ENCODE data around the gene SERPINA1.
"Not testable (repeated sequence)": the region's sequence is repeated elsewhere in the genome, so short reads cannot be mapped to it uniquely, and the experiment has no call there.

Gene SERPINA1

DNA sequence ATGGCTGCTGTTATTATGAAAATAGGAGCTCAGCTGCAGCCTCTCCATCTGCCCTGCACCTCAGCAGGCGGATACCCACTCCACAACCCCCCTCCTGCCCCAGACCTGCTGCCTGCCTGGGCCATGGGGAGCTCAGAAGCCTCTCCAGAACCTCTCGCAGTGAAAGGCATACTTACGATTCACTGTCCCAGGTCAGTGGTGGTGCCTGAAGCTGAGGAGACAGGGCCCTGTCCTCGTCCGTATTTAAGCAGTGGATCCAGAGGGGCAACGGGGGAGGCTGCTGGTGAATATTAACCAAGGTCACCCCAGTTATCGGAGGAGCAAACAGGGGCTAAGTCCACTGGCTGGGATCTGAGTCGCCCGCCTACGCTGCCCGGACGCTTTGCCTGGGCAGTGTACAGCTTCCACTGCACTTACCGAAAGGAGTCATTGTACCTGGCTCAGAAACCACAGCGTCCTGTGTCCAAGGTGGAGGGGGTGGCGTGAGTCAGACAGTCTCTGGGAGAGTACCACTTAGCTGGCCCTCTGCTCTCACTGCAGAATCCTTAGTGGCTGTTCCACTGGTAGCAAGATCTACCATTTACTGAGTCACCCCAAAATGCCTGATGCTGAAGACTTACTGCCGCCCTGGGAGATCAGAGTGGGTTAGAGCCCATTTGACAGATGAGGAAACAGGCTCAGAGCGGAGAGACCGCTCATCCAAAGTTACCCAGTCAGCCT, at the start of gene SERPINA1:
SERPINA1 (minus strand) TSS at position 219 of the 720 bp plus-strand sequence. CDS start 5,365 bp downstream, outside the sequence.
- no peak for DNase-seq

DNA sequence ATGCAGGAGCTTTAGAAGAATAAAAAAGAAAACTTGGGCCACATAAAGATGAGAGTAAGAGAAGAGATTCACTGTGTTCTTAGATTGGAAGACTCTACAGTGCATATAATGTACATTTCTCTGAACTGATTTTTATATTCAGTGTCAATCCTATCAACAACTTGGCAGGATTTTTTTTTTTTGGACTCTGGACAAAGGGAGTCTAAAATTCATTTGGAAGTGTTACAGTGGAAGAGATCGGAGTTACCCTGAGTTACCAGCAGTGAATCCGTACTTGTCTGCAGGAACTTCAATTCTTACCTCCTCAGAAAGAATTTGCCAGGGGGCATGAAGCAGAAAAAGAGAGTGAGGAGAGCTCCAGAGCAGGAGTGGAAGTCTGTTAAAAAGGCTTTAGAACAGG, 40.2 kb upstream of the SERPINA1 start:
- DNase-seq, result no peak

DNA sequence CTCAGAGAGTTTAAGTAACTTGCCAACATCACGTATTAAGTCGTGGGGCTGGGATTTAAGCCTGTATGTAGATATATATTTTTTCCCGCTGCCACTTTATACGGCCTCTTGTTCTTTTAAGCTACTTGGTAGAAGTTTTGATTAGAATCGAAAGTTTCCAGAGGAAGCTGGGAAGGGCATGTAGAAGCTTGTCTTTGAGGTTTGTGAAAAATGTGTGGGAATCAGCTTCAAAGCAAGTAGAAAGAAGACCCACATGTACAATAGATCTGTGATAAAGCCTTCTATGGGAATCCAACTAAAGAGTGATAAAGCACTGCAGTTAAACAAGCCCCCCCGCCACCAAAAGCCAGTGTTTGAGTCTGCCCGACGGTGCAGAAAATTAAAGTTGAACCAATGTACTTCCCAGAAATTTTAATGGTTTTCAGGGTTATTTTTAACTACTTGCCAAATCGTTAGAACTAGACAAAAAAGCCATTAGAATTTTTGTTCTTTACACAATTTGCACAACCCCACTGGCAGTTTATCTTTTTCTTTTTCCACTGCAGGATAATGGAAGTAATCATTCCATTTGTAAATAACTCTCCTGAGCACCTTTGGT, 38.7 kb upstream of the SERPINA1 start:
- DNase-seq, result no peak

DNA sequence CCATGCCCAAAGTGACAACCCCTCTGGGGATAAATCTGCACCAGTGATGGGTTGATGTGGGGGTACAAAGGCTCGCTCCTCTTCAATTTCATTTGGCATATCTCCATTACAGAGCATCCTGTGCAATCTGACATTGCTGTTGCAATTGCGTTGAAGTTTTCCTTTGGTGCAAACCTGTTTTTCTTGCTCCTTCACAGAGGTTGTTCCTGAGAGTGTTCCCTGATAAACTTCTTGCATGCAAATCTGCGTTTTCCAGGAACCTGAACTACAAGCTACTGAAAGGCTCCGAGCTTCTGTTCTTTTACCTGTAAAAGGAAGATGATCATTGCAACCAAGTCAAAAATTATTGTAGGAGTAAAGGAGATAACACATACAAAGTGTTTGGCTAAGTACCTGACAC, 38.1 kb upstream of the SERPINA1 start:
- DNase-seq, result no peak

DNA sequence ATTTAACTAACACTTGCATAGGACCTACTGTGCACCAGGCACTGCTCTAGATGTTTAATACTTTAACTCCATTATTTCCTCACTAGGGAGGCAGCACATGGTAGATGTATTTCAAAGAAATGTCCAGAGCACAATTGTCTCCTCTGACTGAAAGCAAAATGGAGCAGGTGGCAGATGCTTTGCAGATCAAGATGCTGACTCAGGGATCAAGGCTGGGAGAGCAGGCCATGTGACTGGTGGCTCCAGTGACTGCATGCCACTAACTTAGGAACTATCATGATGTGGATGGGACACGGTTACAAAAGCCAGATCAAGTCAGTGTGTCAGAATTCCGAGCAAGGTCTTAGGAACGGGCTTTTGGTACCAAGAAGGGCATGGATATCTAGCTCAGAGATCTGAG, 36.0 kb upstream of the SERPINA1 start:
- no peak for DNase-seq

DNA sequence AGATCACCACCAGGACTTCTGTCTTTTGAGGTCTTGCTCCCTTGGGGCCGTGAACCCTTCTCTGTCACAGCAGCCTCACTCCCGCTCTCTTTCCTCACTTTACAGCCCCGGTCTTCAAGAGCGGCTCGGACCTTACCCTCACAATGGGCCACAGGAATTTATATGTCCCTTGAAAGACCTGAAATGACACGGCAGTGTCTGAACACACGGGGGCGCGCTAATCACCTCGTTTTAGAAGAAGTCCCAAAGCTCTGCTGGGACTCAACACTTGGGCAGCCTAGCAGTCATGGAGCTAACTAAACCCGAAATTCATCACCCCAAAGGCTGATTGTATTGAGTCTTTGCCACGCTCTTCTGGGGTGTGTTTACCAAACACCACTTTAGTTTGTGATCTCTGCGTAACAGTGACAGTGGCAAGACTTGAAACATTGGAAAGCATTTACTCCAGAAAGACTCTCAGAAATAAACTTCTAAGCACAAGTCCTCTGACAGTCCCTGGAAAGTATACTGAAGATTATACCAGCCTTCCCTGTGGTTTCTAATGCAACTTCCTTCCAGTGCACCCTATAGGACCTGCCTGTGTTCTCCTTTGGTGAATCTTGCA, 35.2 kb upstream of the SERPINA1 start:
- DNase-seq, result no peak

DNA sequence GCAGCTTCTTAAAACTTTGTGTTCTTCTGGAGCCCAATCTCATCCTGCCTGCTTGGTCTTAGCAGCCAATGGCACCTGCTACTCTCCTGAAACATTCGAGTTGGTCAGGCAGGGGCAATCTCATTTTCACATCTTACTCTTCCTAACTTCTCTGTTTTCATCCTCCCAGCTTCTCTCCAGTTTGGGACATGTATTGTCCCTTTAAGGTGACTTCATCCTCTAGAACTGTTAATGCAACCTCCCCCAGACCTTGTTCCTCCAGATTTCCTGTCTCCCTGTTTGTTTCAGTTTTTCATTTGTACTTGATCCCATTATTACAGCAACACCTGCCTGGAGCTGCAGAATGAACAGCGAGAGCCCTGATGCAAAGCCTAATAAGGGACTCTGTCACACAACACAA, 32.9 kb upstream of the SERPINA1 start:
- DNase-seq, result no peak

DNA sequence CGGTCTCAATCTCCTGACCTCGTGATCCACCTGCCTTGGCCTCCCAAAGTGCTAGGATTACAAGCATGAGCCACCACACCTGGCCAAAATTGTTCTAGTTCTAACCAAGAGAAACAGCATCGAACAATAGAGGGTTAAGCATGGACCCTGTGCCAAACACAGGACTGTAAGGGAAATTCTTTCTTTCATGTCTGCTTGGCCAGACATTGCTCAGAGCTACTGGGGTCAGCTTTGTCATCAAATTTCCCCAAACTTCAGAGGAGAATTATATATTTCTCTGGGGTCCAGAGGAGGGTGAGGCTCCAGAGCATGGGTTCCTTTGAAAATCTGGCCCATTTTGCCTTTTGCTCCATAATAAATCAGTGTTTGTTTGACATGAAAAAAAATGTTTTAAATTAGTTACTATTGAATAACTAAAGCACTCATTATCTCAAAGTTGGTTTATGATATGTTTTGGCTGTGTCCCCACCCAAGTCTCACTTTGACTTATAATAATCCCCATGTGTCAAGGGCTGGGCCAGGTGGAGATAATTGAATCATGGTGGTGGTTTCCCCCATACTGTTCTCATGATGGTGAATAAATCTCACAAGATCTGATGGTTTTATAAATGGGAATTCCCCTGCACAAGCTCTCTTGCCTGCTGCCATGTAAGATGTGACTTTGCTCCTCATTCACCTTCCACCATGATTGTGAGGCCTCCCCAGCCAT, 29.2 kb upstream of the SERPINA1 start:
- DNase-seq, result not testable (repeated sequence)

DNA sequence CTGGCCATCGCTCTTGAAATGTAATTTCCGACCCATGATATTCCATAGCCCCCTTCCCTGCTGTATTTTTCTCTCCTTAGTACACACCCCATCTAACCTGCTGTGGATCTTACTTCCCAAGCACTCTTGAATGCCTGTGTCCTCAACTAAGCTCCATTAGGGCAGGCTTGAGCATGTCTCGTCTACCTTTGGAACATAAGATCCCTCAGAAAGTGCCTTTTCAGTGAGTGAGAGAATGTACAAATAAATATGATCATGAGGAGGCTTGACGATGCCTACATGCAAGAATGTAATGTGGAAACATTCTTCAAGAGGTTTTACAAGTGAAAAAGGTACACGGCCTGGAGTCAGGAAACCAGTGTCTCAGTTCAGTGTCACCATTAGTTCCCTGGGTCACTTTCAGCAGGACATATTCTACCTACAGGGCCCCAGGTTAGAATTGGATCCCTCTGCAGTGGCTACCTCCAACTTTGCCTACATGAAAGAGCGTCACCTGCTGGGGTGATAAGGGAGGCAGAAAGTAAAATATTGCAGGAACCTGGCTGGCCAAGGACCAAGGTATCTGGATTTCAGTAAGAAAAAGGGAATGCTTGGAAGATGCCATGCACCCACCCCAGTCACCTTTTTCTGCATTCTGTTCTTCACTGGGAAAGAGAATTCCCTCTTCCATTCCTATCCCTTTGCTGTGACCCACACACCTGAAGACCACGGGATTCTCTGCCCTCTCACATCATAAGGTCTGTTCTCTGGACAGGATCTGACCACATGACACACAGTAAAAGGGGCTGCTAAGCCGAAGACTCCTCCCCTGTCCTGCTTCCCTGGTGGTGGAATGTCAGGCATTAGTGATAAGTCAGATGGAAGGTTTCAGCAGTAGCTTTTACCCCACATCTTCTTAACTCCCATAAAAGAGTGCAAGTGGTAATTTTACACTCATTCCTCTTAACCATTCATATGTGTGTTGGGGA, 24.6 kb upstream of the SERPINA1 start:
- DNase-seq, result no peak

DNA sequence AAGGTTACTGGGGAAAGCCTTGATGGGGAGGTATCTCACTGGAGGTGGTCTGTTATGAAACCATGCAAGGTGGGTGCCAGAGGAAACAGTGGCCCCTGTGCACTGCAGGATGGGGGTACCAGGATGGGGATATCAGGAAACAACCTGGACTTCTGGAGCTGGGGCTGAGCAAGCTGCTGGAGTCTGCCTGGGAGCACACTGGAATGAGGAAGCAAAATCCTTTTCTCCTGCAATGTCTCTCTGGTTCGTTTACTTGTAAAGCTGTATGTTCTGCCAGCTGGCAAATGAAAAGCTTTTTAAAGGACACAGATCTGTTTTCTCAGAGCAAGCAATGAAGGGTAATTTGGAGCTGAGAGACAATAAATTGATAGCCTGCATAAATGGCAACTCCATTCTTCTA, 23.2 kb upstream of the SERPINA1 start:
- DNase-seq, result no peak

DNA sequence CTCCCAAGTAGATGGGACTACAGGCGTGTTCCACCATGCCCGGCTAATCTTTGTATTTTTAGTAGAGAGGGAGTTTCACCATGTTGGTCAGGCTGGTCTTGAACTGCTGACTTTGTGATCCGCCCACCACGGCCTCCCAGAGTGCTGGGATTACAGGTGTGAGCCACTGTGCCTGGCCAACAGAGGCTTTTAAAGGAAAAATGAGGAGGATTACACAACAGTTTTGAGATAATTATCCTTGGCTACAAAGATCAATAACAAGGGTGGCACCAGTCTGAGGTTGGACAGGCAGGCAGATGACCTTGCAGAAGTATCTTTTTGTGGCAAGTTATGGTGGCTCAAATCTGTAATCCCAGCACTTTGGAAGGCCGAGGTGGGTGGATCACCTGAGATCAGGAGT, 21.0 kb upstream of the SERPINA1 start:
- not testable (repeated sequence) for DNase-seq

DNA sequence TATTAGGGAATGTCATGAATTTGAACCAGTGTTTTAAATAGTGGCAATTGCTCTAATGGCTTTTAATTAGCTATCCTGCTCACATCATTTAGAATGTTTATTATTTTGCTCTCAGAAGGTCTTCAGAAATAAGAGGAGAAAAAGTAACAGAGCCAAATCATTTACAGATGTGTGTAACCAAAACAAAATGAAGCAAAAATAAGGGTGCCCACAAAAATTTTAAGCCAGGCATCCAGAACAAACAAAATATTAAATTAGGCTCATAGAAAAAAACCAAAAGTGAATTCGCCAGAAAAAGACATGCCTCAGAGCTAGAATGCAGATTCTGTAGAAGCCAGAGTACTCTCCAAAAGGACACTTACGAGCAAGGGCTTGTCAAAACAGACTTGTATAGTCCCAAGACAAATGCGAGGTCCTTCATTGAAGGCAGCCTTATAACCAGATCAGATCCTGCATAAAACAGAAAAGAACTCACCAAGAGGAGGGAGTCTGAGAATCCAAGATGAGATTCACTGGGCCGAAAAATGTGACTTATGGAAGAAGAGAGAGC, 20.2 kb upstream of the SERPINA1 start:
- no peak for DNase-seq

DNA sequence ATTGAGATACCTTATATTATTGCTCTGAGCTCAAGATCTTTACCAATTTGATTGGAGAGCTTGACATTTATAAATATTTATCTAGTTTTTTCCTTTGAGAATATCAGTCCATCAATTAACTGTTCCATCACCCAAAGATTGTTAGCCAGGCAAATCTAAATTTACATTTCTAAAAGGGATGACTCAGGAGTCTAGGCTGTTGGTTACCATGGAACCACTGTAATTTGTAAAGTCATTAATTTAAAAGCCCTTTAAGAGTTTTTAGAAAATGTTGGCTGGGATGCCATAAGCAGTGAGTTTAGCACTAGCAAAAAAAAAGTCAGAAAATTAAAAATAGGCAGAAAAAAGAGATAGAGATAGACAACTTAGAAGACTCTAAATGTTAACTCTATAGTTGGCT, 19.5 kb upstream of the SERPINA1 start:
- no peak for DNase-seq

DNA sequence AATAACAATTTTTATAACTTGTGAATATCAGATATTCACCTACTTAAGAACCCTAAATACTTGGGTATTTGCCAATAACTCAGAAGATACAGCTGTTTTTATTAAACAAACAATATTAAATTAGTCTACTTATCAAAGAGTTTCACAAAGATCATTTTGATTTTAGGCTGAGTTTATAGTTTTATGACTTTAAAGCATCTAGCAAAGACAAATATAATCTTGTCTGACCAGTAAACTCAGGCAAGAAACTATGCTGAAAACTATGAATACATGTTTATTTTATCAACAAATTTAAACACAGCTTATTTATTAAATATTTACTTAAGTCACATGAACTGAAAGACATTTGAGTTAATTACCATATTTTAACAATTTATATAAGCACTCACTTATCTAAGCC, 18.5 kb upstream of the SERPINA1 start:
- DNase-seq, result no peak

DNA sequence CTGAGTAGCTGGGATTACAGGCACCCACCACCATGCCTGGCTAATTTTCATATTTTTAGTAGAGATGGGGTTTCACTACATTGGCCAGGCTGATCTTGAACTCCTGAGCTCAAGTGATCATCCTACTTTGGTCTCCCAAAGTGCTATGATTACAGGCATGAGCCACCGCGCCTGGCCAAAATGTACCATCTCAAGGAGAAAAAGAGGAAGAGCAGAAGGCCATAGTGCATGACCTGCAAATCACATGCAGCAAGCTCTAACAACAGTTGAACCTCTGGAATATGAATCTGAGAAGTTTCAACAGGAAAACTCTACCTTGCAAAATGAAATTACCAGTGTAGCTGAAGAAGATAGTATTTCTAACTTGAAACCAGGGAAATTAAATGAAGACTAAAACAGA, 17.1 kb upstream of the SERPINA1 start:
- no peak for DNase-seq

DNA sequence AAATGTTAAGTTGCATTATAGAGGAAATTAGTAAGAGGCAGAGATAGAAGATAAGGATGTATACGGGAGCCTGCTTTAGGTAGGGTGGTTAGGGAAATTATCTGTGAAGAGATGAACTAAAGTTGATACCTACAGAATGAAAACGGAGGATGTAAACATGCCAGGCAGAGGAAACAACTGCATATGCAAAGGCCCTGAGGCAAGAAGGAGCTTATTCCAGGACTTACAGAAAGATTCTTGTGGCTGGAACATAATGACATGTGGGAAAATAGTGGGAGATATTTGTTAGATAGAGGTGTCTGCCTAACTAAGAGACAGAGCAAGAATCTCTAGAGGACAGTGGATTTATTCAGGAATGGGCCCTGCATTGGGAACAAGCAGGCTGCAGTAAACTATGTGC, 16.2 kb upstream of the SERPINA1 start:
- DNase-seq, result no peak

DNA sequence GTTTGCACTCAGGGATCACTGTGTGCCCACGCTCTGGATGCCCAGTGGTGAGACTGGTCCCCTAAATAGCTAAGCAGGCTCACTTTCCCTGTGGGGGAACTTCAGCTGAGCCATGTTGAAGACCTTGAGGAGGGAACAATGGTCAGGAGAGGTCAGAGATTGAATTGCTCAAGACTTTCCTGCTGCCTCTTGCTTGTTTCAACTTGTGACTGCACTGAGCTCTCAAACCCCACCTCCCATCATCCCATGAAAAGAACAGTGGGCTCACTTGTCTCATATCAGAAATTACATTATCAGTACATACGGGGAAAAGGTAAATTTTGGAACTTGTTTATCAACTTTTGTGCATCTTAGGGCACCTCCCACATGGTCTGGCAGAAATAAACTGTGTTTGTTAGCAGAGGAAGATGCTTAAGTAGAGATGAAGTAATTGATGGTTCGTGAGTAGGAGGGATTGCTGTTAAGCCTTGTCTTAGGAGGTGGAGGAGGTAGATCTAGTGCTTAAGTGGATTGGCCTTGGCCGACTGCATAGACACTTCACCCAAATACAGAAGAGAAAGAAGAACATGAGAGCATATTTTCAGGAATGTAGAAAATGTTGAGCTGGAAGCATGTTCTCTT, 15.0 kb upstream of the SERPINA1 start:
- DNase-seq, result no peak

DNA sequence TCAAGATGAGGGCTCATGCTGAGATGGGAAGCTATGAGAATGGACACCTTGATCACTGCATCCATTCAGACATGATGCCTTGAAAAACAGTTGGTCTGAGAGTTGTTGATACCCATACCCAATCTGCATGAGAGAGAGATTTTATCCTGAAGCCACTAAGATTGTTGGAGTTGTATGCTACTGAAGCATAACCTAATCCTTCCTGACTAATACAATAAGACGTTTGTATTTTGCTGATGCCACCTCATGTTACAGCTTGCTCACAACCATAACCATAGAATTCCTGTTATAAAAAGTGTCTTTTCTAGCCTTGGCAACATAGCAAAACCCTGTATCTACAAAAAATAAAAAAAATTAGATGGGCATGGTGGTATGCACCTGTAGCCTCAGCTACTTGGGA, 12.7 kb upstream of the SERPINA1 start:
- no peak for DNase-seq

DNA sequence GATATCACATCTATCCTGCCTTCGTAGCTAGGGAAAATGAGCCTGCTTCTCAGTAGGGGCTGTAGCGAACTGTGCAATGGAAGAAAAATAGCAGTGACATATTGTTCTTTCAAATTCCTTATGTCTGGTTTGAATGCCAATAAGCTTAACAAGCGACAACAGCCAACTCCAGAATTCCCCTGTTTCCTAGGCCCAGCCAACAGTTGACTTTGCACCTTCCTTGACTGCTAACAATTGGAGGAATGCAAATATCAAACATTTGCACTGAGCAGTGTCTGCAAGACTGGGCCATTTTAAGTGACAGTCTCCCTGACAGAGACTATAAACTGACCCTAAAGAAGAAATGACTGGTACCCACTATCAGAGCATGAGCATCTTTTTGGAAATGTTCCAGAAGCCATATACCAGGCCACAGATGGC, 12.0 kb upstream of the SERPINA1 start:
- no peak for DNase-seq

DNA sequence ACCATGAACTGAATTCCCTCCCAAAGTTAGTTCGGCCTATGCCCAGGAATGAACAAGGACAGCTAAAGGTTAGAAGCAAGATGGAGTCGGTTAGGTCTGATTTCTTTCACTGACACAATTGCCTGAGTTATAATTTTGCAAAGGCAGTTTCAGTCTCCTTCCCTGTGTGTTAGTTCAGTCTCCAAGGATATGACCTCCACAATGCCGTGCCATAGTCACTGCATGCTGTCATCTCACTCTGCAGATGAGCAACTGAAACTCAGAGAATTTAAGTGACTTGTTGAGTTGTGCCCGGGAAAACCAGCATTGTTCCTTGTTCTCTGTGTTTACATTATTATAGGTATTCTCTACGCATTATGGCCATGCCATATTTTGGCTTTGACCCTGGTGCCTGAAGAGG, 10.1 kb upstream of the SERPINA1 start:
- DNase-seq, result no peak

DNA sequence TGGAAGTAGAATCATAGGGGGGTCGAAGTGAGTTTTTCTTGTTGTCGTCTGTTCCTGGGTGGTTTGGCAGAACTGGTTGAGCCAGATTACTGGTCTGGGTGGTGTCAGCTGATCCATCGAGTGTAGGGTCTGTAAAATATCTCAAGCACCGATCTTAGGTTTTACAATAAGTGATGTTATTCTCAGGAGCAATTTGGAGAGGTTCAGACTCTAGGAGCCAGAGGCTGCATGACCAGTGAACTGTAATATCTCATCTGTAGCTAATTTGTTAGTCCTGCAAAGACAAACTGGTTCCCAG, 9.7 kb upstream of the SERPINA1 start:
- no peak for DNase-seq

Data from NCI-H2029 (cell line).